Astrocyte (in vitro differentiated cells and primary cell): ENCODE data around the gene BLVRA.

Experiments
- CTCF ChIP-seq: IDR thresholded peaks from 2 replicates; pipeline ENCODE4 v1.5.1; 2011; ENCODE audit warnings: low read depth, mild to moderate bottlenecking, inconsistent platforms, low read length, moderate library complexity; ENCODE audit not compliant: insufficient read depth
- EZH2 ChIP-seq: IDR thresholded peaks from 2 replicates; pipeline ENCODE4 v1.6.1; 2012; ENCODE audit warnings: mild to moderate bottlenecking, low read length, inconsistent platforms; ENCODE audit not compliant: insufficient read depth

DNA sequence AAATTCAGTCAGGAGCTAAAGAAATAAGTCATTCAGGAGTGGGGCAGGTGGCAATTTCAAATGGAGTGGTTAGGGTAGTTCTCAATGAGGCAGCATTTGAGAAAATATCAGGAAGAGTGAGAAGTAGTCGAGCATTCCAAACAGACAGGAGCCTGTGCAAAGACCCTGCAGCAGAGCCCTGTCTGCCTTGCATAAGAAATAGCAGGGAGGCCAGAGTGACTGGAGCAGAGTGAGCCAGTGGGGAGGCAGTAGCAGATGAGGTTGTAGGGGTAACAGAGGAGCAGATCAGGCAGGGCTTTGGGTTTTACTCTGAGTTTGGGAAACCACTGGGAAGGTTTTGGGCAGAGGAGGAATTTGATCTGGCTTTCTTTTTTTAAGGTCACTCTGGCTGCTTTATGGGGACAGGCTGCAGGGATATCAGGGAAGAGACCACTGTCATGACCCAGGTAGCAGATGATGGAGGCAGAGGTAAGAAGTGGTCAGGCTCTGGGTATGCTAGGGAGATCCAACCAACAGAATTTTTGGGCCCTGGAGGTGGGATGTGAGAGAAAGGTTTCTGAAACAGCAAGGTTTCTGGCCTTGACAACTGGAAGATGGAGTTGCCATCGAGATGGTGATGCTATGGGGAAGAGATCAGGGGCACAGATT lies 1.3 kb upstream of the BLVRA start:
- TF ChIP-seq CTCF (no peak), EZH2 (no peak)
